ENCODE results near the gene VIL1. TPM values are rescaled to one million over a fixed set of nuclear protein-coding genes. Genes with fewer than 3 reads are reported as not detected.

Gene VIL1
- total RNA-seq, 1 experiment from 2014 or later: 4.2 TPM

DNA sequence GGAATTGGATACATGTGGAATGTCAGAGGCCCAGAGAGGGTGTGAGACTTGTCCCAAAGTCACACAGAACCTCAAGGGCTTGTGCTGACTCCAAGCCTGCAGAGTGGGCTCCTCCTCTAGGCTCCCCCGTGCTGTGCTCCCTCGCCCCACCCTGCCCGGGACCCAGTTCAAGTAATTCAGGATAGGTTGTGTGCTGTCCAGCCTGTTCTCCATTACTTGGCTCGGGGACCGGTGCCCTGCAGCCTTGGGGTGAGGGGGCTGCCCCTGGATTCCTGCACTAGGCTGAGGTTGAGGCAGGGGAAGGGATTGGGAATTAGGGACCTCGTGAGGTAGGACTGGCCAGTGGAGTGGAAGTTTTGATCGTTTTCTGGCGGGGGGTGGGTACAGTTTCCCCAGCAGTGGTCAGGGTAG is 16.4 kb upstream of the VIL1 start:
- Histone ChIP-seq H4K91ac (ENCODE audit: insufficient read length, low read depth, low read length) (no peak overlapping the region), H2BK120ac (ENCODE audit: low read depth, low read length, poor library complexity, severe bottlenecking) (no peak overlapping the region), H3K14ac (ENCODE audit: insufficient read depth, low read length) (no peak overlapping the region; the same call in 1 of the 2 replicates), H2BK5ac (ENCODE audit: insufficient read length, low read length) (no peak overlapping the region), H3K23ac (ENCODE audit: insufficient read length, low read depth, low read length) (no peak overlapping the region), H3K27ac (ENCODE audit: insufficient read length, low read depth, low read length) (no peak overlapping the region), H3K4me2 (ENCODE audit: insufficient read depth, insufficient read length, low read length) (no peak overlapping the region), H3K79me2 (ENCODE audit: insufficient read depth, low read length) (no peaks in the 10 kb centered on the region), H3K56ac (ENCODE audit: insufficient read length, low read depth, low read length) (no peak overlapping the region), H4K5ac (ENCODE audit: insufficient read length, low read depth, low read length) (no peak overlapping the region), H2AK5ac (ENCODE audit: insufficient read length, low read length) (no peak overlapping the region), H4K8ac (replicated peaks; ENCODE audit: insufficient read length, low read depth, low read length) (no peak overlapping the region), H3K23me2 (ENCODE audit: insufficient read length, low read depth, low read length, poor library complexity, severe bottlenecking) (peaks cover 30% of the 10 kb centered on the region), H4K20me1 (ENCODE audit: control insufficient read depth, insufficient read depth, insufficient read length) (no peaks in the 10 kb centered on the region), H2BK12ac (ENCODE audit: insufficient read length, low read depth, low read length) (no peak overlapping the region), H3K4ac (ENCODE audit: low read depth, low read length) (no peak overlapping the region), H3K18ac (ENCODE audit: insufficient read length, low read depth, low read length) (no peak overlapping the region), H3K9me3 (ENCODE audit: control insufficient read depth, low read depth, low read length) (no peaks in the 10 kb centered on the region), H3K9ac (ENCODE audit: extremely low read depth, insufficient read length, low read length) (no peak overlapping the region), H2AFZ (ENCODE audit: low read length) (no peak overlapping the region), H3T11ph (ENCODE audit: low read length) (no peak overlapping the region), H2BK15ac (ENCODE audit: low read depth, low read length) (no peak overlapping the region), H3K79me1 (ENCODE audit: insufficient read depth, low read depth, low read length, poor library complexity, severe bottlenecking) (no peaks in the 10 kb centered on the region), H2BK20ac (ENCODE audit: low read depth, low read length, poor library complexity, severe bottlenecking) (no peak overlapping the region), H3K4me1 (ENCODE audit: insufficient read depth, low read length) (peaks cover 4% of the 10 kb centered on the region; the same call in 1 of the 2 replicates), H3K27me3 (ENCODE audit: insufficient read depth, low read length) (peaks cover 13% of the 10 kb centered on the region)
- H3K27me3 Mint-ChIP-seq (ENCODE audit: low read depth): peaks cover 16% of the 10 kb centered on the region
- DNase-seq: no peak
- no peak overlapping the region; a peak in 2 of 5 replicates for H3K4me3 Mint-ChIP-seq
- TF ChIP-seq, protein P1, sequence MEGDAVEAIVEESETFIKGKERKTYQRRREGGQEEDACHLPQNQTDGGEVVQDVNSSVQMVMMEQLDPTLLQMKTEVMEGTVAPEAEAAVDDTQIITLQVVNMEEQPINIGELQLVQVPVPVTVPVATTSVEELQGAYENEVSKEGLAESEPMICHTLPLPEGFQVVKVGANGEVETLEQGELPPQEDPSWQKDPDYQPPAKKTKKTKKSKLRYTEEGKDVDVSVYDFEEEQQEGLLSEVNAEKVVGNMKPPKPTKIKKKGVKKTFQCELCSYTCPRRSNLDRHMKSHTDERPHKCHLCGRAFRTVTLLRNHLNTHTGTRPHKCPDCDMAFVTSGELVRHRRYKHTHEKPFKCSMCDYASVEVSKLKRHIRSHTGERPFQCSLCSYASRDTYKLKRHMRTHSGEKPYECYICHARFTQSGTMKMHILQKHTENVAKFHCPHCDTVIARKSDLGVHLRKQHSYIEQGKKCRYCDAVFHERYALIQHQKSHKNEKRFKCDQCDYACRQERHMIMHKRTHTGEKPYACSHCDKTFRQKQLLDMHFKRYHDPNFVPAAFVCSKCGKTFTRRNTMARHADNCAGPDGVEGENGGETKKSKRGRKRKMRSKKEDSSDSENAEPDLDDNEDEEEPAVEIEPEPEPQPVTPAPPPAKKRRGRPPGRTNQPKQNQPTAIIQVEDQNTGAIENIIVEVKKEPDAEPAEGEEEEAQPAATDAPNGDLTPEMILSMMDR (conservative IDR thresholded peaks at IDR 0.05): no peak
- peaks cover 23 to 29% of the 10 kb centered on the region in 2 experiments for H3K4me1 Mint-ChIP-seq
- peaks cover 4 to 25% (median 22%) of the 10 kb centered on the region in 3 experiments; a peak in 6 of 7 replicates for H3K36me3 Mint-ChIP-seq (ENCODE audit: insufficient read depth in 1 of 3, low read depth in 3 of 3)
- H3K9me3 Mint-ChIP-seq: no peaks in the 10 kb centered on the region
- no CpG with 5 or more reads among the region's 8 CpGs for WGBS (ENCODE audit: extremely low coverage, insufficient read length, low lambda C conversion rate)
- H3K27ac Mint-ChIP-seq: no peak overlapping the region; a peak in 1 of 7 replicates

Data from H9 (cell line).